Adrenal gland (tissue), 12 donors: ENCODE data around the gene TENM4. TPM values are rescaled to one million over a fixed set of nuclear protein-coding genes. Genes with fewer than 3 reads are reported as not detected.

Source experiments
- DNase-seq, 7 donors: peaks; one replicate each; pipeline ENCODE4 v3.0.0-alpha.2; 2019 to 2020
- H3K27ac ChIP-seq, 5 donors: fragments of 200-600 bp; sonication (generic) in 4 of 5; 1 replicate in 3 of 5; 2 replicates in 2 of 5; pipeline versions ENCODE4 v1.5.1 to v1.8.0; 2016 to 2020; ENCODE audit warnings: mild to moderate bottlenecking in 1 of 5
- H3K27me3 ChIP-seq: fragments of 200-600 bp; 2 replicates; pipeline ENCODE4 v1.8.0; 2021
- H3K36me3 ChIP-seq, 2 donors: fragments of 200-600 bp; replicated peaks in 1 of 2; 1 replicate in 1 of 2; 2 replicates in 1 of 2; pipeline versions ENCODE4 v1.5.1 to v1.8.0; 2018 to 2022
- H3K4me1 ChIP-seq, 2 donors: fragments of 200-600 bp; replicated peaks in 1 of 2; 1 replicate in 1 of 2; 2 replicates in 1 of 2; pipeline versions ENCODE4 v1.5.1 to v1.8.0; 2018 to 2021
- H3K4me3 ChIP-seq, 4 donors: fragments of 200-600 bp; sonication (generic) in 3 of 4; one replicate each; pipeline ENCODE4 v1.5.1; 2016 to 2018
- H3K9me3 ChIP-seq, 3 donors: fragments of 200-600 bp; sonication (generic) in 1 of 3; replicated peaks in 1 of 3; 1 replicate in 2 of 3; 2 replicates in 1 of 3; pipeline versions ENCODE4 v1.5.1 to v1.8.0; 2016 to 2021
- POLR2A ChIP-seq, 2 donors: fragments of 450-650 bp; IDR thresholded peaks; one replicate each; pipeline ENCODE4 v1.6.1; 2017; ENCODE audit warnings: antibody characterized with exemption in 2 of 2, mild to moderate bottlenecking in 2 of 2, moderate library complexity in 1 of 2
- WGBS, 4 donors: extraction: QIAGEN DNeasy Blood & Tissue Kit in 2 of 4; methylation state at CpG; one replicate each; pipeline versions ENCODE4 v1.1.5 to v1.1.7; 2013 to 2017; 5-methylcytosine and 5-hydroxymethylcytosine counted together
- intact Hi-C, 2 donors: fragments of 100-400 bp; cut with DNase I; formaldehyde crosslinking; loops; one replicate each; pipeline versions ENCODE4 v1.14.1 to v1.15.0; 2022 to 2023
- polyA plus RNA-seq, 3 donors: library from polyadenylated mRNA; stranded (reverse); fragments of 200-250 nt in 2 of 3; fragments of 350-450 nt in 1 of 3; fragmentation: Illumina TruSeq in 1 of 3; extraction: RNeasy Lipid Tissue Mini Kit (QIAGEN cat#74804) in 1 of 3; gene quantifications; one replicate each; pipeline ENCODE4 v1.2.3, GENCODE V29; 2013 to 2014
- total RNA-seq, 9 donors: library from RNA; depleted of rRNA in 4 of 9; stranded (reverse); fragments of >200 nt in 4 of 9; fragments of 120-200 nt in 1 of 9; fragmentation: NEBNext Ultra II Directional in 1 of 9; extraction: Animal tissue kit (Norgen Biotek cat#: 25700) in 1 of 9; gene quantifications; one replicate each; pipeline versions ENCODE4 v1.1.0 to v1.2.4, GENCODE V29; 2013 to 2023
- TF ChIP-seq, protein P1 (sequence below), 6 experiments: fragments of 450-650 bp in 4 of 6; fragments of 200-600 bp in 2 of 6; sonication (generic) in 1 of 6; IDR thresholded peaks; 1 replicate in 5 of 6; 2 replicates in 1 of 6; pipeline versions ENCODE4 v1.5.1 to v1.8.0; 2016 to 2021; ENCODE audit warnings: antibody characterized with exemption in 6 of 6, mild to moderate bottlenecking in 2 of 6, moderate library complexity in 1 of 6
- donor health status: healthy with polysubstance abuse.
- donor health status: Bipolar disorder and iron deficiency.
- donor health status: DM: yes; HTN: yes; CAD: no.
- donor health status: DM: no; HTN: no; CAD: no.
- donor health status: DM: no; HTN: no; CAD: no.
- donor health status: DM: yes; HTN: yes; CAD: no.

Gene TENM4
- total and polyA plus RNA-seq, 12 donors = 0.74 to 24.9 (median 6.7) TPM

DNA sequence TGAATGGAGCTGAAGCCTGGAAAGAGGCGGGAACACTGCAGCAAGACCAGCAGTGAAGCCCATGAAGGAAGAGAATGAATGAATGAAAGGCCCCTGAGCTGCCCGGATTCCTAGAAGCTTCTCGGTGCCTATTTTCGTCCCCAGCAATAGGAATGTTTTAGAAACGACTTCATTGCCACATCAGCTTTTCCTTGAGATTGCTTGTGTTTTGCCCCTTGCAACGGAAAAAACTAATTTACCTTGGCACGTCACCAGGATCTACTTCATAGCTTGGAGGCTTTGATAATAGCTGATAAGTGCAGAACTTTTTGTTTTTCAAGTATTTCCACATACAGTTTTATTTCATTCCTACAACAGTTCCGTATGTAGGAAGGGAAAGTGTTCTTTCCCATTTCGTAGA lies 617.2 kb downstream of the TENM4 start:
- no peaks in the 10 kb centered on the region for H3K27me3 ChIP-seq
- H3K9me3 ChIP-seq = no peaks in the 10 kb centered on the region
- peak overlapping the region in 1 of 5 donors; percentile 38 for H3K27ac ChIP-seq
- H3K4me3 ChIP-seq = no peak overlapping the region
- peaks cover 0 to 9% of the 10 kb centered on the region in 2 donors for H3K4me1 ChIP-seq
- TF ChIP-seq, protein P1, sequence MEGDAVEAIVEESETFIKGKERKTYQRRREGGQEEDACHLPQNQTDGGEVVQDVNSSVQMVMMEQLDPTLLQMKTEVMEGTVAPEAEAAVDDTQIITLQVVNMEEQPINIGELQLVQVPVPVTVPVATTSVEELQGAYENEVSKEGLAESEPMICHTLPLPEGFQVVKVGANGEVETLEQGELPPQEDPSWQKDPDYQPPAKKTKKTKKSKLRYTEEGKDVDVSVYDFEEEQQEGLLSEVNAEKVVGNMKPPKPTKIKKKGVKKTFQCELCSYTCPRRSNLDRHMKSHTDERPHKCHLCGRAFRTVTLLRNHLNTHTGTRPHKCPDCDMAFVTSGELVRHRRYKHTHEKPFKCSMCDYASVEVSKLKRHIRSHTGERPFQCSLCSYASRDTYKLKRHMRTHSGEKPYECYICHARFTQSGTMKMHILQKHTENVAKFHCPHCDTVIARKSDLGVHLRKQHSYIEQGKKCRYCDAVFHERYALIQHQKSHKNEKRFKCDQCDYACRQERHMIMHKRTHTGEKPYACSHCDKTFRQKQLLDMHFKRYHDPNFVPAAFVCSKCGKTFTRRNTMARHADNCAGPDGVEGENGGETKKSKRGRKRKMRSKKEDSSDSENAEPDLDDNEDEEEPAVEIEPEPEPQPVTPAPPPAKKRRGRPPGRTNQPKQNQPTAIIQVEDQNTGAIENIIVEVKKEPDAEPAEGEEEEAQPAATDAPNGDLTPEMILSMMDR (IDR thresholded peaks at IDR 0.05) = no peak
- peak in 2 of 7 donors; percentile 45 to 53 for DNase-seq
- intact Hi-C loops = no loop called here
- no peaks in the 10 kb centered on the region for H3K36me3 ChIP-seq
- WGBS, 4 donors = 52 to 65% (median 62%) methylated on average over 9 of the region's 9 CpGs

DNA sequence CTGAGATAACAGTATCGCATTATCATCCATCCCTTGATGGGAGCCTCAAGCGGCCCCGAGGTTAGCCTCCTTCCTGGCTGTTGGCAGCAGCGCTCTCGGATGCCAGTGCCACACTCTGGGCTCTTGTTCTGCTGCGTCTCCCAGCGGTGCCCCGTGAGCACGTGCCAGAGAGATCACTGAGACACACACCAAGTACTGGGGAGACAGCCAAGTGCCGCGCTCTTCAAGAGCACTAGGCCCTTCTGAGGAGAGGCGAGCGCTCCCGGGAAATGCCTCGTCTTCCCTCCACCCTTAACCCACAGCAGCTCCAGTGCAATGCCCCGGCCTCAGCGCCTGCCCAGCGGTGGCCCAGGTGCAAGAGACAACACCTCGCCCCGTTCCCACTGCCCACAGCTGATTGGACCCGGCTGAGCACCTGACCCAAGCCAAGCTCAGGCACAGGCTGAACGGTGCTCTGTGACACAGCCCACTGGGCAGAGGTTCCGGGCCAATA lies 617.9 kb downstream of the TENM4 start:
- peak overlapping the region in 1 of 5 donors; percentile 38 for H3K27ac ChIP-seq
- 90 to 95% (median 94%) methylated on average over 16 to 23 of the region's 23 CpGs for WGBS, 4 donors
- no peaks in the 10 kb centered on the region for H3K27me3 ChIP-seq
- intact Hi-C loops = no loop called here
- DNase-seq = no peak
- H3K4me1 ChIP-seq = peaks cover 0 to 9% of the 10 kb centered on the region in 2 donors
- no peaks in the 10 kb centered on the region for H3K9me3 ChIP-seq
- TF ChIP-seq, protein P1 (IDR thresholded peaks at IDR 0.05) = no peak
- TF ChIP-seq POLR2A (IDR thresholded peaks at IDR 0.05) = no peak
- H3K36me3 ChIP-seq = no peaks in the 10 kb centered on the region
- H3K4me3 ChIP-seq = no peak overlapping the region

DNA sequence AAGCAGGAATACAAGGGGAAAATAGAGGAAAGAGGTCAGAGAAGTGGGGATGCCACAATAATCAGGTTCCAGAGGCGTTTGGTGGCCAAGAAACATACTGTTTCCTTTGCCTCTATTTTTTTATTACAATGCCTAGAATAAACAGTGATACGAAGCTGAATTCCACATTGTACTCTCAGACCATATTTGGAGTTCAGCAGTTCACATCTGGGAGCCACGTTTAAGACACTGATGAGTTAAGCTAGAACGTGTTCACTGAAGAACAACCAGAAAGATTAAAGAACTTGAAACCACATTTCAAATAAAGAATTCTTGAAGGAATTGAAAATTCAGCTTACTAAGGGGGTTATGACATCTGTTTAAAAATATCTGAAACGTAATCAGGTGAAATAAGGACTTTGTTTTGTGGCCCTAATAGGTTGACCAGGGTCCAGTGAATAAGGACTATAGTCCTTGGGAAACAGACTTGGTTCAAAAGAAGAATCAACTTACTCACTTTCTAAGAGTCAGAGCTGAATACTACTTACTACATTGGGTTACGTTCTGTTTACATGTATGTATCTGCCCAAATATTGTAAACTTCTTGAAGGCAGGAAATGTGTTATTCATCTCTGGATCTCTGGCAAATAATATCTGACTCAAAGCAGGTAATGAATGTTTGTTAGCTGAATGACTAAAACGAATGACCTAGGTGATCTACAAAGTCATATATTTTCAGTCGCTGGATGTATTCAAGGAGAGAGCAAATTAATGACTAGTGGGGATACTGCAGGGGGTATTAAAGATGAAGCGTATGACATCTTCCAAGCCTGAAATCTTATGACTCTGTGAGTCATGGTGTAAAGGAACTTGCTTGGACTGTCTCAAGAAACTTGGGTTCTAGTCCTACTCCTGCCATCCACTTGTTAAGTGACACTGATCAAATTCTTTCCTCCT lies 619.2 kb downstream of the TENM4 start:
- Histone ChIP-seq H3K36me3 (no peaks in the 10 kb centered on the region), H3K4me1 (peaks cover 0 to 9% of the 10 kb centered on the region in 2 donors), H3K9me3 (no peaks in the 10 kb centered on the region), H3K4me3 (no peak overlapping the region), H3K27ac (no peak overlapping the region), H3K27me3 (no peaks in the 10 kb centered on the region)
- intact Hi-C loops = no loop called here
- whole genome bisulfite sequencing, 4 donors = 75 to 87% (median 77%) methylated on average over 9 of the region's 9 CpGs
- TF ChIP-seq POLR2A (IDR thresholded peaks at IDR 0.05) = no peak
- TF ChIP-seq, protein P1 (IDR thresholded peaks at IDR 0.05) = no peak
- no peak for DNase-seq

DNA sequence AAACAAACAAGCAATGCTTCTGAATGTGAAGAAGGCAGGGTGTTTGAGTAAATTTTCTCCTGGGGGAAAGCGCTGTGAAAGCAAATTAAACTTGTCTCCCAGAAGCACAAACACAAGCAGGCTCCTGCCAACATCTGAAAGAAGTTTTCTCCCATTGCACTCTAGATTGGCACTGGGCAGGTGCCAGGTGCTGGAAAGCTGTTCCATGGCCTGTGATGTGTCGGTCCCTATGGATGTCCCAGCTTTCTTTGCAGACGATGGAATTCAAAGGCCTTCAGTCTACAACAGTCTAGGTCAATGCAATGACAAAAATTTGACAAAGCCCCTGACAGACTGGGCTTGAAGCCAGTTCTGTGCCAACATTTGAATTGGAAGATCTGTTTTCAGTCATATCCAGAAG lies 620.1 kb downstream of the TENM4 start:
- 86 to 91% (median 88%) methylated on average over 3 of the region's 3 CpGs for WGBS, 4 donors
- no peaks in the 10 kb centered on the region for H3K9me3 ChIP-seq
- peaks cover 0 to 9% of the 10 kb centered on the region in 2 donors for H3K4me1 ChIP-seq
- TF ChIP-seq, protein P1 (IDR thresholded peaks at IDR 0.05) = no peak
- DNase-seq = no peak
- no peaks in the 10 kb centered on the region for H3K36me3 ChIP-seq
- intact Hi-C loops = no loop called here
- H3K27me3 ChIP-seq = no peaks in the 10 kb centered on the region
- no peak overlapping the region for H3K27ac ChIP-seq
- H3K4me3 ChIP-seq = no peak overlapping the region
